Measurements from ENCODE around the gene FZD1.

DNA sequence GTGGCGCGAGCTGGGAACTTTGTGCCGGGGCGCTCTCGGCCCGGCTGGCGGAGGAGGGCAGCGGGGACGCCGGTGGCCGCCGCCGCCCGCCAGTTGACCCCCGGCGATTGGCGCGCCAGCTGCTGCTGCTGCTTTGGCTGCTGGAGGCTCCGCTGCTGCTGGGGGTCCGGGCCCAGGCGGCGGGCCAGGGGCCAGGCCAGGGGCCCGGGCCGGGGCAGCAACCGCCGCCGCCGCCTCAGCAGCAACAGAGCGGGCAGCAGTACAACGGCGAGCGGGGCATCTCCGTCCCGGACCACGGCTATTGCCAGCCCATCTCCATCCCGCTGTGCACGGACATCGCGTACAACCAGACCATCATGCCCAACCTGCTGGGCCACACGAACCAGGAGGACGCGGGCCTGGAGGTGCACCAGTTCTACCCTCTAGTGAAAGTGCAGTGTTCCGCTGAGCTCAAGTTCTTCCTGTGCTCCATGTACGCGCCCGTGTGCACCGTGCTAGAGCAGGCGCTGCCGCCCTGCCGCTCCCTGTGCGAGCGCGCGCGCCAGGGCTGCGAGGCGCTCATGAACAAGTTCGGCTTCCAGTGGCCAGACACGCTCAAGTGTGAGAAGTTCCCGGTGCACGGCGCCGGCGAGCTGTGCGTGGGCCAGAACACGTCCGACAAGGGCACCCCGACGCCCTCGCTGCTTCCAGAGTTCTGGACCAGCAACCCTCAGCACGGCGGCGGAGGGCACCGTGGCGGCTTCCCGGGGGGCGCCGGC, 870 bp downstream of the FZD1 start:
- peak in 1 of 2 donors; percentile 15 for TF ChIP-seq POLR2A (IDR thresholded peaks at IDR 0.05)
- TF ChIP-seq, protein P1, sequence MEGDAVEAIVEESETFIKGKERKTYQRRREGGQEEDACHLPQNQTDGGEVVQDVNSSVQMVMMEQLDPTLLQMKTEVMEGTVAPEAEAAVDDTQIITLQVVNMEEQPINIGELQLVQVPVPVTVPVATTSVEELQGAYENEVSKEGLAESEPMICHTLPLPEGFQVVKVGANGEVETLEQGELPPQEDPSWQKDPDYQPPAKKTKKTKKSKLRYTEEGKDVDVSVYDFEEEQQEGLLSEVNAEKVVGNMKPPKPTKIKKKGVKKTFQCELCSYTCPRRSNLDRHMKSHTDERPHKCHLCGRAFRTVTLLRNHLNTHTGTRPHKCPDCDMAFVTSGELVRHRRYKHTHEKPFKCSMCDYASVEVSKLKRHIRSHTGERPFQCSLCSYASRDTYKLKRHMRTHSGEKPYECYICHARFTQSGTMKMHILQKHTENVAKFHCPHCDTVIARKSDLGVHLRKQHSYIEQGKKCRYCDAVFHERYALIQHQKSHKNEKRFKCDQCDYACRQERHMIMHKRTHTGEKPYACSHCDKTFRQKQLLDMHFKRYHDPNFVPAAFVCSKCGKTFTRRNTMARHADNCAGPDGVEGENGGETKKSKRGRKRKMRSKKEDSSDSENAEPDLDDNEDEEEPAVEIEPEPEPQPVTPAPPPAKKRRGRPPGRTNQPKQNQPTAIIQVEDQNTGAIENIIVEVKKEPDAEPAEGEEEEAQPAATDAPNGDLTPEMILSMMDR (IDR thresholded peaks at IDR 0.05) = no peak
